ENCODE measurements around the gene ARL5A. TPM values are rescaled to one million over a fixed set of nuclear protein-coding genes. Genes with fewer than 3 reads are reported as not detected.

ARL5A gene
- total and polyA plus RNA-seq, 11 donors = 12.9 to 59.1 (median 54.4) TPM

- peak in 2 of 4 donors; percentile 34 to 48 for ATAC-seq
Observed at GRCh38 chr2:151766437-151767153, 61.6 kb downstream of the ARL5A start.

GRCh38 chr2:151765760-151766410 is 62.3 kb downstream of the ARL5A start:
- intact Hi-C loops (cut with DNase I) = no loop called here
- DNase-seq = no peak
- Histone ChIP-seq H3K4me1 (peaks cover 0 to 29% (median 13%) of the 10 kb centered on the region in 12 donors), H3K27ac (no peak overlapping the region), H3K4me3 (no peak overlapping the region), H3K27me3 (no peaks in the 10 kb centered on the region), H3K9me3 (peaks cover 0 to 5% (median 0%) of the 10 kb centered on the region in 12 donors), H3K36me3 (no peaks in the 10 kb centered on the region)
- ATAC-seq = peak in 3 of 4 donors; percentile 14 to 29 (median 25)
- WGBS, 4 donors = 67 to 84% (median 80%) methylated on average over 10 of the region's 10 CpGs
- no peak for TF ChIP-seq CTCF (IDR thresholded peaks at IDR 0.05)
- TF ChIP-seq POLR2A (IDR thresholded peaks at IDR 0.05) = no peak

More at GRCh38 chr2:151766437-151767153, 61.6 kb downstream of the ARL5A start:
- Histone ChIP-seq H3K36me3 (no peaks in the 10 kb centered on the region), H3K27me3 (no peaks in the 10 kb centered on the region), H3K9me3 (peaks cover 0 to 5% (median 0%) of the 10 kb centered on the region in 12 donors), H3K4me1 (peaks cover 0 to 34% (median 13%) of the 10 kb centered on the region in 12 donors), H3K4me3 (no peak overlapping the region), H3K27ac (peak overlapping the region in 2 of 12 donors; percentile 19 to 20)
- peak in 1 of 5 donors; percentile 19 for DNase-seq
- TF ChIP-seq CTCF (IDR thresholded peaks at IDR 0.05) (no peak), POLR2A (IDR thresholded peaks at IDR 0.05) (no peak)
- 62 to 71% (median 68%) methylated on average over 2 to 4 of the region's 4 CpGs for WGBS, 4 donors
- intact Hi-C loops (cut with DNase I) = no loop called here

- TF ChIP-seq CTCF (IDR thresholded peaks at IDR 0.05) = no peak
- TF ChIP-seq POLR2A (IDR thresholded peaks at IDR 0.05) = no peak
- Histone ChIP-seq H3K9me3 (no peaks in the 10 kb centered on the region), H3K4me3 (no peak overlapping the region), H3K4me1 (peaks cover 0 to 29% (median 13%) of the 10 kb centered on the region in 12 donors), H3K36me3 (no peaks in the 10 kb centered on the region), H3K27ac (no peak overlapping the region), H3K27me3 (no peaks in the 10 kb centered on the region)
- ATAC-seq = no peak
- intact Hi-C loops (cut with DNase I) = no loop called here
- WGBS, 4 donors = 47 to 61% (median 55%) methylated on average over 3 of the region's 3 CpGs
- DNase-seq = no peak
Observed at GRCh38 chr2:151762694-151763093, 65.5 kb downstream of the ARL5A start.

- DNase-seq (no peak), ATAC-seq (no peak)
- intact Hi-C loops (cut with DNase I) = no loop called here
- Histone ChIP-seq H3K9me3 (no peaks in the 10 kb centered on the region), H3K27me3 (no peaks in the 10 kb centered on the region), H3K4me3 (no peak overlapping the region), H3K36me3 (no peaks in the 10 kb centered on the region), H3K27ac (no peak overlapping the region), H3K4me1 (peaks cover 0 to 30% (median 11%) of the 10 kb centered on the region in 12 donors)
- no peak for TF ChIP-seq POLR2A (IDR thresholded peaks at IDR 0.05)
- TF ChIP-seq CTCF (IDR thresholded peaks at IDR 0.05) = no peak
Observed at GRCh38 chr2:151761687-151762086, 66.5 kb downstream of the ARL5A start.

Data from heart left ventricle (tissue), 16 donors.